Coronary artery (tissue), 2 donors: ENCODE data around the gene PITPNM3.
A peak's percentile ranks its signal among the peaks of the same experiment; 100 is the strongest.

Experiments used
- DNase-seq: peaks from one replicate; pipeline ENCODE4 v3.0.0-alpha.2; 2017; ENCODE audit warnings: low spot score
- H3K27ac ChIP-seq, 2 donors: fragments of 200-600 bp; sonication (generic); one replicate each; pipeline ENCODE4 v1.5.1; 2016 to 2019
- H3K4me3 ChIP-seq: fragments of 200-600 bp; sonication (generic); 2 replicates; pipeline ENCODE4 v1.5.1; 2016; ENCODE audit warnings: mild to moderate bottlenecking, moderate library complexity
- TF ChIP-seq, protein P1 (sequence below): fragments of 200-600 bp; sonication (generic); IDR thresholded peaks from one replicate; pipeline ENCODE4 v1.5.1; 2019; ENCODE audit warnings: antibody characterized with exemption

The PITPNM3 gene

DNA sequence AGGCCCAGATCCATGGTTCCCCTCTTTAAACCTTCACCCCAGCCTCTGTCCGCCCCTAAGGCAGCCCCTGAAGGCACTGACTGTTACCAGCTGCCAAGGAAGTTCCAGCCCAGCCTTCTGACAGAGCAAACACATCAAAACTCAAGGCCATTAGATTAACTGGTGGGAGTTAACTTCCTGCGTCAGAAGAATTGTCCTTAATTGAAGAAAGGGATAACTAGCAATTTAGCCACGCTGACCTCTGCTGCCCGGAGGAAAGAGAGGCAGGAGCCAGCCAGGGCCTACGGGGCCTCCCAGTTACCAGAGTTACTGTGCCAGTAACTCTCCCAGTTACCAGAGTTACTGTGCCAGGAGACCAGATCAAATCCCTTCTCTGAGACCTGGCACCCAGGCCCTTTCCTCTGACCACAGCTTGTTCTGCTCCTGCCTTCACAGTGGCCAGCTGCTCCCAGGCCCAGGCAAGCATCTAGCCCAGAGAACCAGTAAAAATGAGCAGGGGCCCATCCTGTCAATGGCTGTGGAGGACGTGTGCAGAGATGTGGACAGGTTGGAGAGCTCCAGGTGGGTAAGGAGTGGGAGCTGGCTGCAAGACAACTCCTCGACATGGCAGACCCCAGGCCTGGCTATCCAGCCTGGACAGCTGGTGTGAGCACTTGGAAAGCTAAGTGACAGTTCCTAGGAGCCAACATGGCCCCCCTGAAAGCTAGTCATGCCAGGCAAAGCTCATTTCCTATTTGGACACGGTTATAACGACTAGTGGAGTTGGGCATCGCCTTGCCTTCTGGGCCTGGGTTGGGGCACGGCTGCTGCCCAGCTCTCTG lies 2.8 kb upstream of the PITPNM3 start:
- DNase-seq = no peak
- H3K27ac ChIP-seq = no peak overlapping the region

DNA sequence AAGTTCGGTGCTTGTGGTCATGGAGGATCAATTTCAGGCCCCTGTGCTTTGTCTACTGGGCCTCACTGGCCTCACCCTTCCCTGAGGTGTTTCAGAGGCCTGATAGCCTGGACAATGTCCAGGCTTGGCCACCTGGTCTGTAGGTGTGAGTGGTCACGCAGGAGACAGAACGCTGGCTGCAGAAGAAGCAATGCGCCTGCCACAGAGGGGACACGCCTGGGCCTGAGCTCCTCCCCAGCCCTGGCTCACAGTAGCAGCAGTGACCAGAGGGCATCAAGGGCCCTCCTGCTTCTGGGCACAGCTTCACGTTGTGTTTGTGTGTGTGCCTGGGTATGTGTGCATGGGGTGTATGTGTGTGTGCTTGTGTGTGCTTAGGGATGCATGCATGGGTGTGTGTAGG lies 1.9 kb upstream of the PITPNM3 start:
- TF ChIP-seq, protein P1, sequence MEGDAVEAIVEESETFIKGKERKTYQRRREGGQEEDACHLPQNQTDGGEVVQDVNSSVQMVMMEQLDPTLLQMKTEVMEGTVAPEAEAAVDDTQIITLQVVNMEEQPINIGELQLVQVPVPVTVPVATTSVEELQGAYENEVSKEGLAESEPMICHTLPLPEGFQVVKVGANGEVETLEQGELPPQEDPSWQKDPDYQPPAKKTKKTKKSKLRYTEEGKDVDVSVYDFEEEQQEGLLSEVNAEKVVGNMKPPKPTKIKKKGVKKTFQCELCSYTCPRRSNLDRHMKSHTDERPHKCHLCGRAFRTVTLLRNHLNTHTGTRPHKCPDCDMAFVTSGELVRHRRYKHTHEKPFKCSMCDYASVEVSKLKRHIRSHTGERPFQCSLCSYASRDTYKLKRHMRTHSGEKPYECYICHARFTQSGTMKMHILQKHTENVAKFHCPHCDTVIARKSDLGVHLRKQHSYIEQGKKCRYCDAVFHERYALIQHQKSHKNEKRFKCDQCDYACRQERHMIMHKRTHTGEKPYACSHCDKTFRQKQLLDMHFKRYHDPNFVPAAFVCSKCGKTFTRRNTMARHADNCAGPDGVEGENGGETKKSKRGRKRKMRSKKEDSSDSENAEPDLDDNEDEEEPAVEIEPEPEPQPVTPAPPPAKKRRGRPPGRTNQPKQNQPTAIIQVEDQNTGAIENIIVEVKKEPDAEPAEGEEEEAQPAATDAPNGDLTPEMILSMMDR = no peak
- no peak overlapping the region for H3K4me3 ChIP-seq
- H3K27ac ChIP-seq = no peak overlapping the region
- no peak for DNase-seq

More for the DNA sequence above, 2.8 kb upstream of the PITPNM3 start:
- TF ChIP-seq, protein P1 = no peak
- no peak overlapping the region for H3K4me3 ChIP-seq

DNA sequence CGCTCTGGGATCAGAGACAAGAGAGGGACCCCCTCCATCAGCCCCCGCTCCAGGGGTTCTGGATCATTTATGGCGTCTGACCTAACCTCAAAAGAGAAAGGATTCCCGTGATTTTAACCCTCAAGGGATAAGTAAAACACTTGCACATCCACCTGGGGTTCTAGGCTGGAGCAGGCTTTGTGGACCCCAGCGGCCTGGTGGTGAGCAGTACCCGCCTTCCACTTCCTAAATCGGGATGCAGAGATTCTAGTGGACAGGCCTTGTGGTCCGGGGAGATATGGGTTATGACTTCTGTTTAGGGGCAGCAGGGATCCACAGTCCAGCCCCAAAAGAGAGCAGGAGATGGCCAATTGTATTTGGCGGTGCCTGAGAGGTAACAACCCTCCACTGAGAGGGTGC lies 684 bp upstream of the PITPNM3 start:
- DNase-seq = no peak
- Histone ChIP-seq H3K4me3 (peak overlapping the region; percentile 84), H3K27ac (no peak overlapping the region)
- TF ChIP-seq, protein P1 = no peak

DNA sequence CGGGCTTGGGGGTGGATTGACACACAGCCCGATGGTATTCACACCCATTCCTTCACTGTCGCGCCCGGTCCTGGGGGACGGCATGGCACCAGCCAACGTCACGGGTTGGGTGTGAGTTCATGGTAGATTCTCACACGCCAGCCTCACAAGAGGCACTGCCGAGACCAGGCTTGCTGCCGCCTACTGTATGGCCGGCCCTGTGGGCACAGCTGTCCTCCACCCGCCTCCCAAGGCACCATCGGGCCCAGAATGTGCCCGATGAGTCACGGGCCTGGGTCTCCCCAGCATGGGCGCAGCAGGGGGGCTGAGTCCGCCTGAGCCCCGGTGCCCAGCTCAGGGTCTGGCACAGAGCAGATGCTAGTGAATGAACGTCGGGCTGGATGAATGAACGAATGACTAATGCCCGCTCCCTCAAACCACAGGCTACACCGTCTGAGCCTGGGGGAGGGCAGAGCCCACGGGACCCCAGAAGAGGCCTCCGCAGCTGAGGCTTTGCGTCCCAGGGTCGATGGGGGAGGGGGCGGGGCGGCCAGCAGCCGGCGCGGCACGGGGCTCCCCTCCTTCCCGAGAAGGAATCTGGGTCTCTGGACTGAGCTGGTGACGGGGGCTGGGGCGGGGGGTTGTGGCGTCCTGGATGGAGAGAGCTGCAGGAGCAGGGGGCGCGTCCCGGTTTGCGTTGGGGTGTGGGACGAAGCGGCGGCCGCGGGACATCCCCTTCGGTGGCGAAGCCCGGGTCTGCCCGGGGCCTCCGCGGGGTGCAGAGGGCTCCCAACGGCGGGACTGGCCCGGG lies 829 bp downstream of the PITPNM3 start:
- TF ChIP-seq, protein P1 = no peak
- no peak overlapping the region for H3K27ac ChIP-seq
- H3K4me3 ChIP-seq = peak overlapping the region; percentile 84
- no peak for DNase-seq

DNA sequence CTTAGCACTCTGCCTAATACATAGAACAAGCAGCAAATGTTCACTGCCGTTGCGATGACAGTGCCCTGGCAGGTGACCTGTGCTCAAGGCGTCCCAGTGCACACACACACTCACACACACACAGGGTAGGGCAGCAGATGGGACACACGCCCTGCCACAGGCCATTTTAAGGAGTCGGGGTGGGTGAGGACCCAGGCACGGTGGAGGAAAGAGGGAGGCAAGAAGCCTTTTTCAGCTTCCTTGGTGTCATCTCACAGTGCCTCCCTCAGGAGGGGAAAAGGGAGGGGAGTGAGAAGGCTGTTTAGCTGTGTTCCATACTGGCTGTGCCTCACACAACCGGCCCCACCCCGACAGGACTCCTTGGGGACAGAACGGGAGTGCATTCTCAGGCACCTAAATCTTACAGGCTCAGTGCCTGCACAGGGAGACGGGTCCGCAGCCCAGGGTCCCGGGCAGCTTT lies 1.5 kb downstream of the PITPNM3 start:
- TF ChIP-seq, protein P1 = no peak
- Histone ChIP-seq H3K27ac (no peak overlapping the region), H3K4me3 (peak overlapping the region; percentile 84)
- DNase-seq = no peak

DNA sequence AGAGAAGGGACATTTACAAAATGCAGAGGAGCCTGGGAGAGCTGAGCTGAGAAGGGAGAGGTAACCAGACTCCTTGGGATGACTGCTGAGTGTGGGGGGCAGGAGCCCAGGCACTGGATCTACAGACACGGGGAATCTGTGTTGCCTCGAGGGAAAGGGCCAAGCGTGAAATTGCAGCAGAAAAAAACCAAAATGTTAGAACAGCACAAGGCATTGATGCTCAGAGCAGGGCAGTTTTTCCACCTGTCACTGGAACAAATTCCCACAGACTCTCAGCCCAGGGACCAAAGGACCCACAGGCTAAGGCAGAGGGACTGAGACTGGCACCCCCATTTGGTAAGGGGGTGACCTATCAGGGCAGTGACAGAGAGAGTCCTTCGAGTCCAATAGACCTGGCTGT lies 2.0 kb downstream of the PITPNM3 start:
- TF ChIP-seq, protein P1 = no peak
- Histone ChIP-seq H3K27ac (no peak overlapping the region), H3K4me3 (no peak overlapping the region)
- no peak for DNase-seq
